Natural killer cell (primary cell): Measurements from ENCODE around the gene SLC4A11. TPM values are rescaled to one million over a fixed set of nuclear protein-coding genes. Genes with fewer than 3 reads are reported as not detected.
A peak's percentile ranks its signal among the peaks of the same experiment; 100 is the strongest.

Experiments
- ATAC-seq, 3 donors: fragments of 150-1000 bp in 2 of 3; fragments of 200-7000 bp in 1 of 3; cut with Tn5 transposase; 1 replicate in 1 of 3; 2 replicates in 2 of 3; pipeline ENCODE4 v1.10.0; 2021; ENCODE audit warnings: mild to moderate bottlenecking in 2 of 3, moderate library complexity in 2 of 3
- DNase-seq, 2 donors: peaks; one replicate each; pipeline versions ENCODE4 v3.0.0 to v3.0.0-alpha.2; 2013 to 2021; ENCODE audit warnings: mixed read lengths in 1 of 2
- H3K27ac ChIP-seq: one replicate; pipeline ENCODE4 v1.5.1; 2013; ENCODE audit warnings: mild to moderate bottlenecking, low read length
- H3K27me3 ChIP-seq: one replicate; pipeline ENCODE4 v1.6.1; 2013; ENCODE audit warnings: low read length; ENCODE audit not compliant: control insufficient read depth, insufficient read depth
- H3K36me3 ChIP-seq: one replicate; pipeline ENCODE4 v1.6.1; 2013; ENCODE audit warnings: low read length; ENCODE audit not compliant: control insufficient read depth, insufficient read depth
- H3K4me1 ChIP-seq: one replicate; pipeline ENCODE4 v1.6.1; 2013; ENCODE audit warnings: low read length; ENCODE audit not compliant: control insufficient read depth, insufficient read depth
- H3K4me3 ChIP-seq: one replicate; pipeline ENCODE4 v1.5.1; 2013; ENCODE audit warnings: low read length
- H3K9me3 ChIP-seq: one replicate; pipeline ENCODE4 v1.6.1; 2013; ENCODE audit warnings: low read length; ENCODE audit not compliant: control insufficient read depth, insufficient read depth
- H3K27ac Mint-ChIP-seq, 2 donors: one replicate each; pipeline ENCODE4 v1.8.0; 2022; ENCODE audit warnings: mild to moderate bottlenecking in 2 of 2, mixed read lengths in 2 of 2, moderate library complexity in 1 of 2
- H3K27me3 Mint-ChIP-seq, 2 donors: one replicate each; pipeline ENCODE4 v1.8.0; 2022; ENCODE audit warnings: low read depth in 2 of 2, mixed read lengths in 2 of 2
- H3K36me3 Mint-ChIP-seq: one replicate; pipeline ENCODE4 v1.8.0; 2022; ENCODE audit warnings: mixed read lengths
- H3K4me1 Mint-ChIP-seq, 2 donors: one replicate each; pipeline ENCODE4 v1.8.0; 2022; ENCODE audit warnings: mixed read lengths in 2 of 2
- H3K4me3 Mint-ChIP-seq: one replicate; pipeline ENCODE4 v1.8.0; 2022; ENCODE audit warnings: mild to moderate bottlenecking, moderate library complexity, mixed read lengths
- H3K9me3 Mint-ChIP-seq, 2 donors: one replicate each; pipeline ENCODE4 v1.8.0; 2022; ENCODE audit warnings: mixed read lengths in 2 of 2
- CTCF ChIP-seq: fragments of 200-600 bp; IDR thresholded peaks from one replicate; pipeline ENCODE4 v1.8.0; 2022; ENCODE audit warnings: antibody characterized with exemption
- WGBS: methylation state at CpG from one replicate; pipeline ENCODE4 v1.1.7; 2013; ENCODE audit warnings: missing lambda C conversion rate; ENCODE audit not compliant: insufficient coverage; 5-methylcytosine and 5-hydroxymethylcytosine counted together
- intact Hi-C: fragments of 100-400 bp; cut with micrococcal nuclease; formaldehyde crosslinking; loops from one replicate; pipeline ENCODE4 v1.14.2; 2022
- total RNA-seq, 4 donors: library from RNA; stranded (reverse); fragments of 120-200 nt in 1 of 4; gene quantifications; one replicate each; pipeline versions ENCODE4 v1.2.3 to v1.2.4, GENCODE V29; 2013 to 2022

The SLC4A11 gene
- total RNA-seq, 3 donors from 2014 or later (not counting 1 experiment from before 2014, with no cell fraction given) = 0.31 to 0.68 (median 0.32) TPM

- intact Hi-C loops = no loop called here
- H3K4me3 Mint-ChIP-seq = no peak overlapping the region
- no peaks in the 10 kb centered on the region for H3K36me3 Mint-ChIP-seq
- no peaks in the 10 kb centered on the region for H3K27me3 Mint-ChIP-seq
- 96% methylated on average over 18 of the region's 18 CpGs for WGBS
- H3K27me3 ChIP-seq = no peaks in the 10 kb centered on the region
- H3K27ac Mint-ChIP-seq = no peak overlapping the region
- H3K4me1 Mint-ChIP-seq = peaks cover 0 to 9% of the 10 kb centered on the region in 2 donors
- no peak overlapping the region for H3K27ac ChIP-seq
- no peak for TF ChIP-seq CTCF
- H3K36me3 ChIP-seq = peaks cover 68% of the 10 kb centered on the region
- H3K4me1 ChIP-seq = no peaks in the 10 kb centered on the region
- no peak overlapping the region for H3K4me3 ChIP-seq
- H3K9me3 ChIP-seq = no peaks in the 10 kb centered on the region
- no peak for DNase-seq
- no peaks in the 10 kb centered on the region for H3K9me3 Mint-ChIP-seq
- ATAC-seq = no peak
Measured at GRCh38 chr20:3192226-3193015, 46.6 kb downstream of the SLC4A11 start.

GRCh38 chr20:3190681-3191111, 48.3 kb downstream of the SLC4A11 start:
- Mint-ChIP-seq H3K4me3 (no peak overlapping the region), H3K27ac (no peak overlapping the region), H3K4me1 (peaks cover 0 to 4% of the 10 kb centered on the region in 2 donors), H3K9me3 (no peaks in the 10 kb centered on the region), H3K36me3 (no peaks in the 10 kb centered on the region), H3K27me3 (no peaks in the 10 kb centered on the region)
- Histone ChIP-seq H3K27ac (no peak overlapping the region), H3K4me3 (no peak overlapping the region), H3K36me3 (peaks cover 60% of the 10 kb centered on the region), H3K27me3 (no peaks in the 10 kb centered on the region), H3K4me1 (no peaks in the 10 kb centered on the region), H3K9me3 (no peaks in the 10 kb centered on the region)
- WGBS = 96% methylated on average over 14 of the region's 14 CpGs
- DNase-seq (no peak), ATAC-seq (no peak)
- intact Hi-C loops = no loop called here
- no peak for TF ChIP-seq CTCF

GRCh38 chr20:3189561-3190131, 49.3 kb downstream of the SLC4A11 start:
- no peak overlapping the region for H3K4me3 Mint-ChIP-seq
- H3K4me3 ChIP-seq = no peak overlapping the region
- no peak overlapping the region for H3K27ac ChIP-seq
- no peak for DNase-seq
- H3K27me3 Mint-ChIP-seq = no peaks in the 10 kb centered on the region
- no peak for ATAC-seq
- no peaks in the 10 kb centered on the region for H3K9me3 ChIP-seq
- 91% methylated on average over 3 of the region's 4 CpGs for WGBS
- TF ChIP-seq CTCF = no peak
- H3K36me3 Mint-ChIP-seq = no peaks in the 10 kb centered on the region
- intact Hi-C loops = no loop called here
- H3K27me3 ChIP-seq = no peaks in the 10 kb centered on the region
- no peaks in the 10 kb centered on the region for H3K9me3 Mint-ChIP-seq
- peak overlapping the region; percentile 3 to 23 for H3K27ac Mint-ChIP-seq
- H3K4me1 Mint-ChIP-seq = no peaks in the 10 kb centered on the region
- H3K4me1 ChIP-seq = no peaks in the 10 kb centered on the region
- peaks cover 51% of the 10 kb centered on the region for H3K36me3 ChIP-seq
